Measurements from ENCODE around the gene ADAMTS16. TPM values are rescaled to one million over a fixed set of nuclear protein-coding genes. Genes with fewer than 3 reads are reported as not detected.

Gene ADAMTS16
- total RNA-seq, 4 donors from 2014 or later, result not detected

GRCh38 chr5:5342784-5343183 is 202.7 kb downstream of the ADAMTS16 start:
- H3K27me3 ChIP-seq, result no peaks in the 10 kb centered on the region
- TF ChIP-seq POLR2A (IDR thresholded peaks at IDR 0.05), result no peak
- no peak for TF ChIP-seq CTCF (IDR thresholded peaks at IDR 0.05 in 4 of 5, conservative IDR thresholded peaks at IDR 0.05 in 1 of 5)
- peaks cover 11 to 13% of the 10 kb centered on the region in 2 donors for H3K4me1 ChIP-seq
- in situ Hi-C loops (cut with MboI; ENCODE audit: low sequenced_read_pairs in 4 of 4) (no loop called here), intact Hi-C loops (cut with DNase I; ENCODE audit: low total_unique reads) (loop anchor here (5.0 kb wide), 2 partner anchors 135 to 200 kb away; partner anchors contain the start of gene ADAMTS16)
- ATAC-seq (no peak), DNase-seq (no peak)
- H3K36me3 ChIP-seq, result no peaks in the 10 kb centered on the region
- H3K27ac ChIP-seq, result no peak overlapping the region
- H3K4me3 ChIP-seq, result no peak overlapping the region
- no peaks in the 10 kb centered on the region for H3K9me3 ChIP-seq

GRCh38 chr5:5343568-5343967 is 203.4 kb downstream of the ADAMTS16 start:
- Histone ChIP-seq H3K36me3 (no peaks in the 10 kb centered on the region), H3K27ac (no peak overlapping the region)

GRCh38 chr5:5344051-5344571 is 204.0 kb downstream of the ADAMTS16 start:
- intact Hi-C loops (cut with DNase I; ENCODE audit: low total_unique reads), result loop anchor here (5.0 kb wide), 2 partner anchors 137 to 202 kb away; partner anchors contain the start of gene ADAMTS16
- Histone ChIP-seq H3K4me1 (peaks cover 11 to 13% of the 10 kb centered on the region in 2 donors), H3K27ac (no peak overlapping the region), H3K9me3 (no peaks in the 10 kb centered on the region), H3K27me3 (no peaks in the 10 kb centered on the region), H3K36me3 (no peaks in the 10 kb centered on the region), H3K4me3 (no peak overlapping the region)
- ATAC-seq, result no peak
- in situ Hi-C loops (cut with MboI; ENCODE audit: low sequenced_read_pairs in 4 of 4), result no loop called here
- DNase-seq, result no peak
- no peak for TF ChIP-seq POLR2A (IDR thresholded peaks at IDR 0.05)
- no peak for TF ChIP-seq CTCF (IDR thresholded peaks at IDR 0.05 in 4 of 5, conservative IDR thresholded peaks at IDR 0.05 in 1 of 5)

More at GRCh38 chr5:5343568-5343967, 203.4 kb downstream of the ADAMTS16 start:
- Histone ChIP-seq H3K4me1 (peaks cover 11 to 13% of the 10 kb centered on the region in 2 donors), H3K9me3 (no peaks in the 10 kb centered on the region), H3K4me3 (no peak overlapping the region), H3K27me3 (no peaks in the 10 kb centered on the region)
- intact Hi-C loops (cut with DNase I; ENCODE audit: low total_unique reads), result loop anchor here (5.0 kb wide), 2 partner anchors 136 to 201 kb away; partner anchors contain the start of gene ADAMTS16
- in situ Hi-C loops (cut with MboI; ENCODE audit: low sequenced_read_pairs in 4 of 4), result no loop called here
- no peak for TF ChIP-seq POLR2A (IDR thresholded peaks at IDR 0.05)
- no peak for TF ChIP-seq CTCF (IDR thresholded peaks at IDR 0.05 in 4 of 5, conservative IDR thresholded peaks at IDR 0.05 in 1 of 5)
- ATAC-seq (no peak), DNase-seq (no peak)

DNA sequence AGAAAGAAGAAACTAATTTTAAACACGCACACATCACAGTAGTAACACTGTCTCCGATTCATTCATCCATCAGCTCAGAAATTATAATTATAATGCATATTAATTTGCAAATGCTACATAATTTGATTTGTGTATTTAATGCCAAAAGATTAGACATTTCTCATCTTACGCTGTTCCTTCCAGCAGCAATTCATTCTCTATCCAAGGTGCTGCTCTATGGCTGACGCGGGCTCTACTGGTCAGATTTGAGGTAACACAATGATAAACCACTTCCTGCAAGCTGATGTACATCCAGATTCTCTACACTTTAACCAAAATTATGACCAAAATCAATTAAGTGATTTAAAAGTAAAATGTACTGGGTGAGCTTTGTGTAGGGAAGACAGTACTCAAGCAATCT is 204.5 kb downstream of the ADAMTS16 start:
- Histone ChIP-seq H3K36me3 (no peaks in the 10 kb centered on the region), H3K27ac (no peak overlapping the region), H3K27me3 (no peaks in the 10 kb centered on the region), H3K4me1 (peaks cover 10 to 13% of the 10 kb centered on the region in 2 donors), H3K9me3 (no peaks in the 10 kb centered on the region), H3K4me3 (no peak overlapping the region)
- intact Hi-C loops (cut with DNase I; ENCODE audit: low total_unique reads) (loop anchor here (5.0 kb wide), 2 partner anchors 137 to 202 kb away; partner anchors contain the start of gene ADAMTS16), in situ Hi-C loops (cut with MboI; ENCODE audit: low sequenced_read_pairs in 4 of 4) (no loop called here)
- no peak for DNase-seq
- ATAC-seq, result no peak
- no peak for TF ChIP-seq CTCF (IDR thresholded peaks at IDR 0.05 in 4 of 5, conservative IDR thresholded peaks at IDR 0.05 in 1 of 5)
- TF ChIP-seq POLR2A (IDR thresholded peaks at IDR 0.05), result no peak
